DND-41 (cell line): ENCODE data around the gene SENP2.

ENCODE experiments used
- EZH2 ChIP-seq: IDR thresholded peaks from 3 replicates; pipeline ENCODE4 v1.6.1; 2012; ENCODE audit warnings: borderline replicate concordance, low read depth, mild to moderate bottlenecking, moderate library complexity, low read length, inconsistent platforms; ENCODE audit not compliant: severe bottlenecking
- TF ChIP-seq, protein P1 (sequence below): IDR thresholded peaks from 2 replicates; pipeline ENCODE4 v1.5.1; 2012; ENCODE audit warnings: borderline replicate concordance, low read length, moderate library complexity, mild to moderate bottlenecking; ENCODE audit not compliant: poor library complexity, severe bottlenecking; ENCODE audit errors: extremely low read depth

GRCh38 chr3:185647134-185647879 is 61.2 kb downstream of the SENP2 start:
- TF ChIP-seq, protein P1, sequence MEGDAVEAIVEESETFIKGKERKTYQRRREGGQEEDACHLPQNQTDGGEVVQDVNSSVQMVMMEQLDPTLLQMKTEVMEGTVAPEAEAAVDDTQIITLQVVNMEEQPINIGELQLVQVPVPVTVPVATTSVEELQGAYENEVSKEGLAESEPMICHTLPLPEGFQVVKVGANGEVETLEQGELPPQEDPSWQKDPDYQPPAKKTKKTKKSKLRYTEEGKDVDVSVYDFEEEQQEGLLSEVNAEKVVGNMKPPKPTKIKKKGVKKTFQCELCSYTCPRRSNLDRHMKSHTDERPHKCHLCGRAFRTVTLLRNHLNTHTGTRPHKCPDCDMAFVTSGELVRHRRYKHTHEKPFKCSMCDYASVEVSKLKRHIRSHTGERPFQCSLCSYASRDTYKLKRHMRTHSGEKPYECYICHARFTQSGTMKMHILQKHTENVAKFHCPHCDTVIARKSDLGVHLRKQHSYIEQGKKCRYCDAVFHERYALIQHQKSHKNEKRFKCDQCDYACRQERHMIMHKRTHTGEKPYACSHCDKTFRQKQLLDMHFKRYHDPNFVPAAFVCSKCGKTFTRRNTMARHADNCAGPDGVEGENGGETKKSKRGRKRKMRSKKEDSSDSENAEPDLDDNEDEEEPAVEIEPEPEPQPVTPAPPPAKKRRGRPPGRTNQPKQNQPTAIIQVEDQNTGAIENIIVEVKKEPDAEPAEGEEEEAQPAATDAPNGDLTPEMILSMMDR = no peak
- TF ChIP-seq EZH2 = no peak
